OCI-LY1 (cell line): ENCODE measurements around the gene NID1.

ENCODE experiments used
- EZH2 ChIP-seq: fragments of 200-600 bp; sonication (generic), shearing (Covaris generic); IDR thresholded peaks from 2 replicates; pipeline ENCODE4 v1.8.0; 2017; ENCODE audit warnings: borderline replicate concordance, mixed run types, mild to moderate bottlenecking, antibody characterized with exemption, low read length, moderate library complexity, mixed read lengths
- TF ChIP-seq, protein P1 (sequence below): fragments of 200-600 bp; sonication (generic), shearing (Covaris generic); IDR thresholded peaks from 2 replicates; pipeline ENCODE4 v1.5.1; 2017; ENCODE audit warnings: mild to moderate bottlenecking, antibody characterized with exemption, low read length, moderate library complexity, mixed read lengths

DNA sequence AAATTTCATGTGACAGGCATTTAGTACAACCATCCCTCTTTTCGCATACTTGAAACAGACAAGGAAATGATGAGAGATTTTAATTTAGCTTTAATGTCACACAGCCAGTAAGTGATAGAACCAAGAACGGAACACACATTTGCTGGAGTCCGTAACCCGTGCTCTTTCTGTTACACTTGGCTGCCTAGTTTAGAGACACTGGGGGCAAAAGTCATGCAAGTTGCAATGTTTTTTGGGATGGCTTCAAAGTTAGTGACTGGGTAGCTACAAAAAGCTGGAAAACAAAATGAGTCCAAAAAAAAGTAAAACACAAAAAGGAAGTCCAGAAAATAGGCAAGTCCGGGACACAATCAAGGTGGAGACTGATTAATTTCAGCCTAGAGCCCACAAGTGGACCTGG, 5.9 kb downstream of the NID1 start:
- no peak for TF ChIP-seq EZH2
- TF ChIP-seq, protein P1, sequence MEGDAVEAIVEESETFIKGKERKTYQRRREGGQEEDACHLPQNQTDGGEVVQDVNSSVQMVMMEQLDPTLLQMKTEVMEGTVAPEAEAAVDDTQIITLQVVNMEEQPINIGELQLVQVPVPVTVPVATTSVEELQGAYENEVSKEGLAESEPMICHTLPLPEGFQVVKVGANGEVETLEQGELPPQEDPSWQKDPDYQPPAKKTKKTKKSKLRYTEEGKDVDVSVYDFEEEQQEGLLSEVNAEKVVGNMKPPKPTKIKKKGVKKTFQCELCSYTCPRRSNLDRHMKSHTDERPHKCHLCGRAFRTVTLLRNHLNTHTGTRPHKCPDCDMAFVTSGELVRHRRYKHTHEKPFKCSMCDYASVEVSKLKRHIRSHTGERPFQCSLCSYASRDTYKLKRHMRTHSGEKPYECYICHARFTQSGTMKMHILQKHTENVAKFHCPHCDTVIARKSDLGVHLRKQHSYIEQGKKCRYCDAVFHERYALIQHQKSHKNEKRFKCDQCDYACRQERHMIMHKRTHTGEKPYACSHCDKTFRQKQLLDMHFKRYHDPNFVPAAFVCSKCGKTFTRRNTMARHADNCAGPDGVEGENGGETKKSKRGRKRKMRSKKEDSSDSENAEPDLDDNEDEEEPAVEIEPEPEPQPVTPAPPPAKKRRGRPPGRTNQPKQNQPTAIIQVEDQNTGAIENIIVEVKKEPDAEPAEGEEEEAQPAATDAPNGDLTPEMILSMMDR: no peak
